Cardiac fibroblast (primary cell): Measurements from ENCODE around the gene KCNQ1OT1.

Experiments used
- DNase-seq, 2 donors: peaks; one replicate each; pipeline versions ENCODE4 v3.0.0 to v3.0.0-alpha.2; 2010; ENCODE audit warnings: low read depth in 2 of 2
- H3K4me3 ChIP-seq, 2 donors: replicated peaks in 1 of 2; 1 replicate in 1 of 2; 2 replicates in 1 of 2; pipeline ENCODE4 v1.5.1; 2011; ENCODE audit warnings: low read depth in 2 of 2, low read length in 2 of 2, mild to moderate bottlenecking in 2 of 2, moderate library complexity in 1 of 2
- TF ChIP-seq, protein P1 (sequence below): IDR thresholded peaks from one replicate; pipeline ENCODE4 v1.5.1; 2011; ENCODE audit warnings: low read depth, mild to moderate bottlenecking, low read length, inconsistent platforms

Gene KCNQ1OT1

DNA sequence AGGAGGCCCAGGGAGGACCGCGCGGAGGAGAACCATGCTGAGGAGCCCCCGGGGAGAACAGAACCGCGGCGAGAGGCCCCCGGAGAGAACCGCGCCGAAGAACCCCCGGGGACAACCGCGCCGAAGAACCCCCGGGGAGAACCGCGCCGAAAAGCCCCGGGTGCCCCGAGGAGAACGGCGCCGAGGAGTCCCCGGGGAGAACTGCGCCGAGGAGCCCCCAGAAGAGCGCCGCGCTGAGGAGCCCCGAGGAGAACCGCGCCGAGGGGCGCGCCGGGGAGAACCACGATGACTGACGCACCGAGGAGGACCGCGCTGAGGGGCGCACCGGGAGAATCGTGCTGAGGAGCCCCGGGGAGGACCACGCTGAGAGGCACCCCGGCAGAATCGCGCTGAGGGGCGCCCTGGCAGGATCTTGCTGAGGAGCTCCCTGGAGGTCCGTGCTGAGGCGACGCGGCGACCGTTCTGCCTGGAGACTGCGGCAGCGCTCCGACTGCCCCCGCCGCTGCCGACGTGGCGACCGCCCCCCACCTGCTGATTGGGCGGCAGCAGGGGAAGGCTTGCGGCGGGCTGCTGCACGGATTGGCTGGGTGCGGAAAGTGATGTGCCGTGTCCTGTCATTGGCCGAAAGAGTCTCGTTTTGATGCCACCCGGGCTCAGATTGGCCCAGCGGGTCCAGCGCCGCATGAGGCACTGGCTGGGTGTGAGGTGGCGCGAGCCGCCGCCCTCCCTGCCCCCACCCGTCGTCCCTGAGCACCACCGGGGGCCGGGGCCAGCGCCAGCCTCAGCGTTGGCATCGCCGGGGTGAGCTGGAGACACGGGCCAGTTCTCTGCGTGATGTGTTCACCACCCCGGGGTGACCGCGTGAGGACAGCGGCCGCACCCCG is at the start of gene KCNQ1OT1:
Gene KCNQ1OT1, minus strand, starts transcription at position 464 of the 884 bp plus-strand sequence.
- peak within 1 kb of the TSS; percentile 77 to 80 for H3K4me3 ChIP-seq
- DNase-seq: peak; percentile 91 to 95
- TF ChIP-seq, protein P1, sequence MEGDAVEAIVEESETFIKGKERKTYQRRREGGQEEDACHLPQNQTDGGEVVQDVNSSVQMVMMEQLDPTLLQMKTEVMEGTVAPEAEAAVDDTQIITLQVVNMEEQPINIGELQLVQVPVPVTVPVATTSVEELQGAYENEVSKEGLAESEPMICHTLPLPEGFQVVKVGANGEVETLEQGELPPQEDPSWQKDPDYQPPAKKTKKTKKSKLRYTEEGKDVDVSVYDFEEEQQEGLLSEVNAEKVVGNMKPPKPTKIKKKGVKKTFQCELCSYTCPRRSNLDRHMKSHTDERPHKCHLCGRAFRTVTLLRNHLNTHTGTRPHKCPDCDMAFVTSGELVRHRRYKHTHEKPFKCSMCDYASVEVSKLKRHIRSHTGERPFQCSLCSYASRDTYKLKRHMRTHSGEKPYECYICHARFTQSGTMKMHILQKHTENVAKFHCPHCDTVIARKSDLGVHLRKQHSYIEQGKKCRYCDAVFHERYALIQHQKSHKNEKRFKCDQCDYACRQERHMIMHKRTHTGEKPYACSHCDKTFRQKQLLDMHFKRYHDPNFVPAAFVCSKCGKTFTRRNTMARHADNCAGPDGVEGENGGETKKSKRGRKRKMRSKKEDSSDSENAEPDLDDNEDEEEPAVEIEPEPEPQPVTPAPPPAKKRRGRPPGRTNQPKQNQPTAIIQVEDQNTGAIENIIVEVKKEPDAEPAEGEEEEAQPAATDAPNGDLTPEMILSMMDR: no peak

DNA sequence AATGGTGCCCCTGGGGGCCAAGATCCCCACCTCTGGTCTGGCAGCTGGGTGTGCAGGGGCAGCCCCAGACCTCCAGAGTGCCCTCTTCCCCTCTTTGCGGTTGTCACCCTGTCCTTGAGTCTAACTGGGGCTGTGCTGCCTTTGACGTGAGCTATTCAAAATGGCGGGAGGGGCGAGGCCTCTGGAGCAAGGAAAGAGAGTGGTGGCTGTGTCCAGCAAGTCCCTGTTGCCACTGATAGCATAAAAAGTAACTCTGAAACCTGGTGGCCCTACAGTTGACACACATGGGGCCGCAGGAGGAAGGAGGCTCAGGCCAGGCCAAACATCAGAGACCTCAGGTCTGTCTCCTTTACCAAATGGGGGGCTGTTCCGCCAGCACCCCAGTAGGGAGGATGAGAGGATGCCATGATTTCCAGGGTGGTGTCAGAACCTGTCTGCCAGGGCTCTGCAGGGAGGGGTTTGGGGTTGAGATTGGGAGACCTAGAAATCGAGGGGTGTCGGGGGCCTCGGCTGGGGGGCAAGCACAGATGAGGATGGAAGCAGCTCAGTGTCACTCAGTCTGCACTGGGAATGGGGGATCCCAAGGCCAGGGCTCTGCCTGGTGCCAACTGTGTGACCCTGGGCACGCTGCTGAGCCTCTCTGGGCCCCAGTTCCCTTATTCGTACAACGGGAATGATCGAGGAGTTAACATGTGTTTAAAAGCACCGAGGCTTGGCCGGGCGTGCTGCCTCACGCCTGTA is 49.2 kb upstream of the KCNQ1OT1 start:
- H3K4me3 ChIP-seq: no peak overlapping the region
- TF ChIP-seq, protein P1: no peak
- DNase-seq: no peak

DNA sequence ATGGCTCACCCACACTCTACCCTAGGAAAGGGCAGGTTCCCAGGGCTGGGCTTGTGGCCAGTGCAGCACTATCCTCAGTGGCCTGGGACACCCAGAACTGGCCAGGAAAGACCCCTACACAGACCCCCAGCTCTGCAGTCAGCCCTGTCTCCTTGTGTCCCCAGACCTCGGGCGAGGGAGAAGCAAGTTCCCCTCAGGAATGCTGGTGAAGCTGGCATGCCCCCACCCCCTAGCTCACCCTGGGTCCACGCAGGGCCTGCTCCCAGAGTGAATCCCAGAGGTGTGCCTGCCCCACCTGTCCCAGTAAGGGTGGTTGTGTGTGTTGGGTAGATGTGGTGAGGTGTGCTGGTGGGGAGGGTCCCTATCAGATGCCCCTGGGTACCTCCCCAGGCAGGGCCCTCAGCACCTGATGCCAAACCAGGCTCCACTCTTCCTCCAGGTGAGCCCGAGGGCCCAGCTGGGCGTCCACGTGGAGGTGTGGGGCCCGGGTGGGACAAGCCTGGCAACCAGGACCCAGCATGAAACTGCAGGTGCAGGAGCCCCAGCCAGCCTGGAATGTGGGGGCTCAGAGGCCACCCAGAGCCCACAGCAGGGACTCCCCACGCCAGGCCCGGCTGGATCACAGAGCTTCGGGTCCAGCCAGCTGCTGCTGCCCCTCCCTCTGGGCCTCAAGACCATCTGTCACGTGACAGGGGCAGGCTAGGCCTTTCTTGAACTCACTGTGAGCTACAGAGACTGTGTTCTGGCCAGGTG is 48.4 kb upstream of the KCNQ1OT1 start:
- no peak for DNase-seq
- TF ChIP-seq, protein P1: no peak
- H3K4me3 ChIP-seq: no peak overlapping the region

DNA sequence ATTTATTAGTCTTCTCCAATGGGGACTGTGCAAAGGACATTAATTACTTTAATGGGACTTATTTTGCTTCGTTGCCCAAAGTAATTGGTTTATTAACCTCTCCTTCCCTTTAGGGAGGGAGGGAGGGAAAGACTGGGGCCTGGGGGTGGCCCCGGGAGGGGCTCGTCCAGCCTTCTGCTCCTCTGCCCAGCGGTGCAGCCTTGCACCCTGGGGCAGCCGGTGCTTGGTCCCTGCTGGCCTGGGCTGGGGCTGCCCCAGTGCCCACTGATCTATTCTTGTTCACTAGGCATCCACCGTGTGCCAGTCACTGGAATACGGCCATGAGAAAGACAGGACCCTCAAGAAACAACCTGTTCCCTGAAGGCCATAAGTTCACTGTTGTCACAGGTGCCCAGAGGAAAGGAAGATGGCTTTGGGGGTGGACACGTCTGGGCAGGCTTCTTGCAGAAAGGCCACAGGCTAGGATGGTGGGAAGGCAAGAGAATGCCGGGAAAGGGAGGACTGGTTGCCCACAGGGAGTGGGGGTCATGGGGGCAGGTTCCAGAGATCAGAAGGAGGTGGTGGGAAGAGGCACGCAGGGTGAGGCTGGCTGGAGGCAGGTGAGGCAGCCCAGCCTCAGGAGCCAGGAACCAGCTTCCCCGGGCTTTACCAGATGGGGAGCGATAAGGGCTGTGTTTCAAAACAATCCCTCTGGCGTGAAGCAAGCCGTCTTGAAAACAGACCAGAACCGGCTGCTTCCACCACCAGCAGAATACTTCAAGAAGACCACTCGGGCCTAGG is 47.6 kb upstream of the KCNQ1OT1 start:
- TF ChIP-seq, protein P1: no peak
- no peak for DNase-seq
- no peak overlapping the region for H3K4me3 ChIP-seq

DNA sequence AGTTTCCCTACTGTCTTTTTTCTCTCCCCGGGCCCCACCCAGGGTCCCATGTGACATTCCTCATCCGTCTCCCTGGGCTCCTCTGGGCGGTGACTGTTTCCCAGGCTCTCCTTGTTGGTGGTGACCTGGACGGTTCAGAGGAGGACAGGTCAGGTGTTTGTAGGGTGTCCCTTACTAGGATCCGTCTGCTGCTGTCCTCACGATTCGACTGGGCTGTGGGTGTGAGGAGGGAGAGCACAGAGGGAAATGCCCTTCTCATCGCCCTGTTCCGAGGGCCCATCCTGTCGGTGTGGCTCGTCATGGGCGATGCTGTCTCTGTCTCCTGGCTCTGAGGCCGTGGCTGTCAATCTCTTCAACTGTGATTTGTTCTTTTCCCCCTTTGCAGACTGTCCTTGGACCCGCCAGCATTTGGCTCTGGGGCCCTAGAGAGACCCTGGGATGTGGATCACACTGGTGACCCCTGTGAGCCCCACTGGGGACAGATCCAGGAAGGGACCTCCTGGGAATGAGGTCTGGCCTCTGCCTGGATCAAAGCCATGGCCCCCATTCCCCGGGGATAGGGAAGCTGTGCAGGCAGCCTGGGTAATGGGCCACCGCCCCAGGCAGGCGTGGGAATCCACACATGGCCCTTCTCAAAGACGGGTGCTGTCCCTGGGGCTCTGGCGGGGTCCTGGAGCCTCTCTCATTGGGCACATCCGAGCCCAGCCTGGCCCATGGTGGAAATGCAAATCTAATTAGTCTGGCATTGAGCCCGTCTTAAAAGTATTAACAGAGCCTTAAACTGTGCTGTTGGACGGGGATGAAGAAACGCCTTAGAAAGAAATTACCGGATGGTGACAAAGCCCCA is 46.8 kb upstream of the KCNQ1OT1 start:
- TF ChIP-seq, protein P1: no peak
- no peak overlapping the region for H3K4me3 ChIP-seq
- no peak for DNase-seq
